GM12875 (cell line): ENCODE data around the gene KIF16B.

Experiments
- H3K4me3 ChIP-seq: one replicate; pipeline ENCODE4 v1.5.1; 2011; ENCODE audit warnings: low read depth, low read length, control low read depth
- CTCF ChIP-seq: IDR thresholded peaks from 2 replicates; pipeline ENCODE4 v1.5.1; 2011; ENCODE audit warnings: low read depth, mild to moderate bottlenecking, control low read depth, inconsistent platforms, low read length, moderate library complexity, borderline replicate concordance; ENCODE audit not compliant: insufficient read depth

The KIF16B gene

GRCh38 chr20:16415071-16416053 is 157.9 kb downstream of the KIF16B start:
- H3K4me3 ChIP-seq: no peak overlapping the region
- TF ChIP-seq CTCF: no peak

- TF ChIP-seq CTCF: no peak
Observed at GRCh38 chr20:16412906-16413305, 160.3 kb downstream of the KIF16B start.

GRCh38 chr20:16411361-16411760 is 161.9 kb downstream of the KIF16B start:
- no peak overlapping the region for H3K4me3 ChIP-seq
- TF ChIP-seq CTCF: no peak

More at GRCh38 chr20:16412906-16413305, 160.3 kb downstream of the KIF16B start:
- H3K4me3 ChIP-seq: no peak overlapping the region

GRCh38 chr20:16410626-16411025 is 162.6 kb downstream of the KIF16B start:
- TF ChIP-seq CTCF: no peak
- no peak overlapping the region for H3K4me3 ChIP-seq

GRCh38 chr20:16408981-16409380 is 164.3 kb downstream of the KIF16B start:
- no peak overlapping the region for H3K4me3 ChIP-seq
- TF ChIP-seq CTCF: no peak

GRCh38 chr20:16407251-16408067 is 165.8 kb downstream of the KIF16B start:
- H3K4me3 ChIP-seq: no peak overlapping the region
- no peak for TF ChIP-seq CTCF
